WTC11 (cell line): Measurements from ENCODE around the gene DPP4.

ENCODE experiments used
- CDX4 ChIP-seq: fragments of 250-450 bp; sonication (Bioruptor Pico); IDR thresholded peaks from 2 replicates; pipeline ENCODE4 v1.9.0; 2021; ENCODE audit warnings: moderate library complexity, mild to moderate bottlenecking, inconsistent platforms, borderline replicate concordance
- CTCF ChIP-seq: fragments of 200-600 bp; IDR thresholded peaks from 2 replicates; pipeline ENCODE4 v1.8.0; 2022; ENCODE audit warnings: antibody characterized with exemption
- ELF4 ChIP-seq: sonication (generic); formaldehyde crosslinking; IDR thresholded peaks from 2 replicates; pipeline ENCODE4 v1.8.1; 2022; ENCODE audit warnings: low read depth, mild to moderate bottlenecking, moderate library complexity, missing genetic modification reagents
- FOXK1 ChIP-seq: sonication (generic); formaldehyde crosslinking; IDR thresholded peaks from 2 replicates; pipeline ENCODE4 v1.8.0; 2022; ENCODE audit warnings: mild to moderate bottlenecking, moderate library complexity, missing genetic modification reagents
- GABPB1 ChIP-seq: sonication (generic); formaldehyde crosslinking; IDR thresholded peaks from 2 replicates; pipeline ENCODE4 v1.8.1; 2023; ENCODE audit warnings: mild to moderate bottlenecking, missing genetic modification reagents
- MAX ChIP-seq: sonication (generic); formaldehyde crosslinking; IDR thresholded peaks from 2 replicates; pipeline ENCODE4 v1.8.0; 2022; ENCODE audit warnings: mild to moderate bottlenecking, missing genetic modification reagents
- NFYB ChIP-seq: sonication (generic); formaldehyde crosslinking; conservative IDR thresholded peaks from 2 replicates; pipeline ENCODE4 v1.8.0; 2022; ENCODE audit warnings: low read depth, missing genetic modification reagents
- PREB ChIP-seq: sonication (generic); formaldehyde crosslinking; IDR thresholded peaks from 2 replicates; pipeline ENCODE4 v1.8.1; 2022; ENCODE audit warnings: mild to moderate bottlenecking, missing genetic modification reagents, moderate library complexity, borderline replicate concordance
- RORB ChIP-seq: fragments of 250-450 bp; sonication (Bioruptor Pico); IDR thresholded peaks from 2 replicates; pipeline ENCODE4 v1.9.0; 2021; ENCODE audit warnings: mild to moderate bottlenecking
- TCF7 ChIP-seq: sonication (generic); formaldehyde crosslinking; IDR thresholded peaks from 2 replicates; pipeline ENCODE4 v1.8.0; 2022; ENCODE audit warnings: mild to moderate bottlenecking, low read depth, missing genetic modification reagents, moderate library complexity
- USF2 ChIP-seq: sonication (generic); formaldehyde crosslinking; IDR thresholded peaks from 2 replicates; pipeline ENCODE4 v1.8.1; 2023; ENCODE audit warnings: mild to moderate bottlenecking, missing genetic modification reagents, moderate library complexity
- ZNF138 ChIP-seq: sonication (generic); formaldehyde crosslinking; conservative IDR thresholded peaks from 2 replicates; pipeline ENCODE4 v1.8.1; 2022; ENCODE audit warnings: mild to moderate bottlenecking, moderate library complexity, missing genetic modification reagents

GRCh38 chr2:162000431-162000830 is 73.6 kb downstream of the DPP4 start:
- TF ChIP-seq ELF4 (no peak), CTCF (no peak), NFYB (no peak), MAX (CRISPR knock-in tag) (no peak), CDX4 (CRISPR knock-in tag) (no peak), USF2 (CRISPR knock-in tag) (no peak), FOXK1 (no peak), ZNF138 (CRISPR knock-in tag) (no peak), RORB (no peak), PREB (CRISPR knock-in tag) (no peak), TCF7 (CRISPR knock-in tag) (no peak), GABPB1 (CRISPR knock-in tag) (no peak)
